Sigmoid colon (tissue), 4 donors: ENCODE data around the gene TUBA4B.

Experiments used
- CTCF ChIP-seq, 4 experiments: fragments of 450-650 bp in 3 of 4; fragments of 200-600 bp in 1 of 4; IDR thresholded peaks; one replicate each; pipeline ENCODE4 v1.5.1; 2016 to 2019; ENCODE audit warnings: antibody characterized with exemption in 4 of 4, mild to moderate bottlenecking in 3 of 4, moderate library complexity in 2 of 4
- EP300 ChIP-seq, 4 donors: sonication (generic); formaldehyde crosslinking; IDR thresholded peaks; one replicate each; pipeline ENCODE4 v1.6.1; 2017; ENCODE audit warnings: antibody characterized with exemption in 4 of 4
- POLR2A ChIP-seq, 2 donors: fragments of 450-650 bp; IDR thresholded peaks; one replicate each; pipeline ENCODE4 v1.6.1; 2016; ENCODE audit warnings: antibody characterized with exemption in 2 of 2, mild to moderate bottlenecking in 2 of 2, moderate library complexity in 2 of 2

- no peak for TF ChIP-seq CTCF (IDR thresholded peaks at IDR 0.05)
- no peak for TF ChIP-seq POLR2A (IDR thresholded peaks at IDR 0.05)
- TF ChIP-seq EP300 (IDR thresholded peaks at IDR 0.05) = no peak
Observed at GRCh38 chr2:219205165-219205538, 47.9 kb upstream of the TUBA4B start.
